Thyroid gland (tissue), 4 donors: ENCODE data around the gene UPK2. TPM values are rescaled to one million over a fixed set of nuclear protein-coding genes. Genes with fewer than 3 reads are reported as not detected.
"Not testable (repeated sequence)": the region's sequence is repeated elsewhere in the genome, so short reads cannot be mapped to it uniquely, and the experiment has no call there.

ENCODE experiments used
- DNase-seq, 2 donors: peaks; one replicate each; pipeline ENCODE4 v3.0.0-alpha.2; 2019
- H3K27ac ChIP-seq, 3 donors: fragments of 200-600 bp; sonication (generic); 1 replicate in 2 of 3; 2 replicates in 1 of 3; pipeline ENCODE4 v1.5.1; 2016 to 2019; ENCODE audit warnings: mild to moderate bottlenecking in 1 of 3, moderate library complexity in 1 of 3
- H3K27me3 ChIP-seq: fragments of 200-600 bp; sonication (generic); one replicate; pipeline ENCODE4 v1.5.1; 2019
- H3K36me3 ChIP-seq, 2 donors: fragments of 200-600 bp; sonication (generic); one replicate each; pipeline ENCODE4 v1.5.1; 2016 to 2019
- H3K4me1 ChIP-seq, 2 donors: fragments of 200-600 bp; sonication (generic); one replicate each; pipeline ENCODE4 v1.5.1; 2017 to 2019
- H3K4me3 ChIP-seq, 3 donors: fragments of 200-600 bp; sonication (generic); replicated peaks in 1 of 3; 1 replicate in 2 of 3; 2 replicates in 1 of 3; pipeline ENCODE4 v1.5.1; 2016; ENCODE audit warnings: mild to moderate bottlenecking in 1 of 3
- H3K9me3 ChIP-seq: fragments of 200-600 bp; sonication (generic); one replicate; pipeline ENCODE4 v1.5.1; 2017
- POLR2A ChIP-seq, 2 donors: fragments of 450-650 bp; IDR thresholded peaks; one replicate each; pipeline ENCODE4 v1.6.1; 2017; ENCODE audit warnings: antibody characterized with exemption in 2 of 2, mild to moderate bottlenecking in 2 of 2, moderate library complexity in 1 of 2
- WGBS, 2 donors: methylation state at CpG; one replicate each; pipeline ENCODE4 v1.1.5; 2017; 5-methylcytosine and 5-hydroxymethylcytosine counted together
- intact Hi-C: fragments of 100-400 bp; cut with DNase I; formaldehyde crosslinking; loops from one replicate; pipeline ENCODE4 v1.15.1; 2023
- total RNA-seq, 4 donors: library from RNA; depleted of rRNA; stranded (reverse); fragments of >200 nt; gene quantifications; one replicate each; pipeline ENCODE4 v1.2.3, GENCODE V29; 2016
- TF ChIP-seq, protein P1 (sequence below), 6 experiments: fragments of 200-600 bp in 3 of 6; fragments of 450-650 bp in 3 of 6; sonication (generic) in 3 of 6; IDR thresholded peaks; one replicate each; pipeline ENCODE4 v1.5.1; 2016 to 2019; ENCODE audit warnings: antibody characterized with exemption in 6 of 6, mild to moderate bottlenecking in 2 of 6, inconsistent platforms in 1 of 6, moderate library complexity in 1 of 6

UPK2 gene
- total RNA-seq, 4 donors from 2014 or later = not detected

DNA sequence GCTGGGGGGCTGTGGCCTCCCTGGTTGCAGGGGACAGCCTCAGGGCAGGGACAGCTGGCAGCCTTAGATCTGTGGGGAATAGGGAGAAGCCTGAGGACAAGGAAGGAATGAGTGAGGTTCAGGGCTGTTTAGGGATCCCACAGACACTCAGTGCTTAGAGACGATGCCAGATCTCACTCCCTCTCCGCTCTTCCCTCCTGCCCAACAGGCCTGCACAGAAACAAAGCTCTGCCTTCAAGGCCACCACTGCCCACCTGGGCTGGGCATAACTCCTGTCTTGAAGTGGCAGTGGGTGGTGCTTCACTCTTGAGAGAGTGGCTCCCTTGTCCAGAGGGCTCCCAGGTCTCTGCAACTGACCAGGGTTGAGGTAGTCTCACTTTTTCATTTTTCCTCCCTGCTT is 28.7 kb downstream of the UPK2 start:
- Histone ChIP-seq H3K4me3 (no peak overlapping the region), H3K4me1 (peaks cover 7 to 19% of the 10 kb centered on the region in 2 donors), H3K27ac (peak overlapping the region in 1 of 3 donors; percentile 58), H3K36me3 (no peaks in the 10 kb centered on the region), H3K27me3 (no peaks in the 10 kb centered on the region), H3K9me3 (no peaks in the 10 kb centered on the region)
- intact Hi-C loops = no loop called here
- peak; percentile 43 to 54 for DNase-seq
- WGBS, 2 donors = 34 to 52% methylated on average over 2 of the region's 2 CpGs
- TF ChIP-seq, protein P1, sequence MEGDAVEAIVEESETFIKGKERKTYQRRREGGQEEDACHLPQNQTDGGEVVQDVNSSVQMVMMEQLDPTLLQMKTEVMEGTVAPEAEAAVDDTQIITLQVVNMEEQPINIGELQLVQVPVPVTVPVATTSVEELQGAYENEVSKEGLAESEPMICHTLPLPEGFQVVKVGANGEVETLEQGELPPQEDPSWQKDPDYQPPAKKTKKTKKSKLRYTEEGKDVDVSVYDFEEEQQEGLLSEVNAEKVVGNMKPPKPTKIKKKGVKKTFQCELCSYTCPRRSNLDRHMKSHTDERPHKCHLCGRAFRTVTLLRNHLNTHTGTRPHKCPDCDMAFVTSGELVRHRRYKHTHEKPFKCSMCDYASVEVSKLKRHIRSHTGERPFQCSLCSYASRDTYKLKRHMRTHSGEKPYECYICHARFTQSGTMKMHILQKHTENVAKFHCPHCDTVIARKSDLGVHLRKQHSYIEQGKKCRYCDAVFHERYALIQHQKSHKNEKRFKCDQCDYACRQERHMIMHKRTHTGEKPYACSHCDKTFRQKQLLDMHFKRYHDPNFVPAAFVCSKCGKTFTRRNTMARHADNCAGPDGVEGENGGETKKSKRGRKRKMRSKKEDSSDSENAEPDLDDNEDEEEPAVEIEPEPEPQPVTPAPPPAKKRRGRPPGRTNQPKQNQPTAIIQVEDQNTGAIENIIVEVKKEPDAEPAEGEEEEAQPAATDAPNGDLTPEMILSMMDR (IDR thresholded peaks at IDR 0.05) = no peak
- TF ChIP-seq POLR2A (IDR thresholded peaks at IDR 0.05) = no peak

GRCh38 chr11:118988280-118988679 is 32.2 kb downstream of the UPK2 start:
- Histone ChIP-seq H3K4me3 (no peak overlapping the region), H3K27me3 (no peaks in the 10 kb centered on the region), H3K36me3 (no peaks in the 10 kb centered on the region), H3K9me3 (no peaks in the 10 kb centered on the region), H3K27ac (no peak overlapping the region), H3K4me1 (peaks cover 4 to 9% of the 10 kb centered on the region in 2 donors)
- intact Hi-C loops = no loop called here
- no peak for DNase-seq
- TF ChIP-seq, protein P1 (IDR thresholded peaks at IDR 0.05) = no peak
- TF ChIP-seq POLR2A (IDR thresholded peaks at IDR 0.05) = no peak
- 89 to 91% methylated on average over 5 of the region's 5 CpGs for WGBS, 2 donors

GRCh38 chr11:118991486-118992038 is 35.5 kb downstream of the UPK2 start:
- H3K27ac ChIP-seq, H3K27me3 ChIP-seq, DNase-seq, intact Hi-C loops, H3K36me3 ChIP-seq, H3K4me1 ChIP-seq, H3K9me3 ChIP-seq, H3K4me3 ChIP-seq: not testable (repeated sequence)
- 95 to 96% methylated on average over 18 to 37 of the region's 44 CpGs for WGBS, 2 donors

- Histone ChIP-seq H3K4me3 (peak overlapping the region; percentile 27 to 69 (median 45)), H3K4me1 (peaks cover 7 to 17% of the 10 kb centered on the region in 2 donors), H3K27me3 (no peaks in the 10 kb centered on the region), H3K36me3 (peaks cover 5 to 10% of the 10 kb centered on the region in 2 donors), H3K9me3 (no peaks in the 10 kb centered on the region), H3K27ac (peak overlapping the region in 1 of 3 donors; percentile 13)
- TF ChIP-seq, protein P1 (IDR thresholded peaks at IDR 0.05) = no peak
- no peak for TF ChIP-seq POLR2A (IDR thresholded peaks at IDR 0.05)
- no peak for DNase-seq
- WGBS, 2 donors = 31 to 40% methylated on average over 16 to 22 of the region's 22 CpGs
- intact Hi-C loops = no loop called here
Measured at GRCh38 chr11:118996926-118997626, 41.0 kb downstream of the UPK2 start.

GRCh38 chr11:118997627-118998387 is 41.7 kb downstream of the UPK2 start, which contains the start of gene CENATAC:
Gene CENATAC (plus strand): TSS chr11:118998138. CDS start chr11:118998198, 60 bp downstream.
- peaks cover 7 to 17% of the 10 kb centered on the region in 2 donors for H3K4me1 ChIP-seq
- no peaks in the 10 kb centered on the region for H3K9me3 ChIP-seq
- H3K36me3 ChIP-seq = peaks cover 11 to 16% of the 10 kb centered on the region in 2 donors
- intact Hi-C loops = no loop called here
- peak in 1 of 2 donors; percentile 87 for TF ChIP-seq POLR2A (IDR thresholded peaks at IDR 0.05)
- TF ChIP-seq, protein P1 (IDR thresholded peaks at IDR 0.05) = no peak
- H3K4me3 ChIP-seq = peak within 1 kb of the TSS; percentile 27 to 69 (median 45)
- peak; percentile 95 to 96 for DNase-seq
- no peaks in the 10 kb centered on the region for H3K27me3 ChIP-seq
- 0 to 1% methylated on average over 7 to 14 of the region's 54 CpGs for WGBS, 2 donors
- peak within 1 kb of the TSS in 2 of 3 donors; percentile 66 to 76 for H3K27ac ChIP-seq
